H1 (cell line): ENCODE data around the gene TNS3.

ENCODE experiments used
- CREB1 ChIP-seq: IDR thresholded peaks from 2 replicates; pipeline ENCODE4 v1.6.1; 2012; ENCODE audit warnings: inconsistent platforms
- CTCF ChIP-seq, 3 experiments: IDR thresholded peaks; 1 replicate in 2 of 3; 2 replicates in 1 of 3; pipeline versions ENCODE4 v1.5.1 to v1.6.1; 2011; ENCODE audit warnings: low read length in 3 of 3, mild to moderate bottlenecking in 3 of 3, inconsistent platforms in 2 of 3, low read depth in 1 of 3, moderate library complexity in 1 of 3; ENCODE audit not compliant: insufficient read depth in 1 of 3; ENCODE audit errors: control extremely low read depth in 1 of 3
- POLR2AphosphoS5 ChIP-seq: IDR thresholded peaks from 2 replicates; pipeline ENCODE4 v1.6.1; 2011; ENCODE audit warnings: low read depth, low read length
- RAD21 ChIP-seq, 2 experiments: IDR thresholded peaks in 1 of 2; conservative IDR thresholded peaks in 1 of 2; 2 replicates each; pipeline ENCODE4 v1.6.1; 2011; ENCODE audit warnings: low read depth in 2 of 2, low read length in 2 of 2, improper control_type of control experiment in 1 of 2, inconsistent platforms in 1 of 2, mild to moderate bottlenecking in 1 of 2, moderate library complexity in 1 of 2
- TEAD4 ChIP-seq: IDR thresholded peaks from 2 replicates; pipeline ENCODE4 v1.6.1; 2012; ENCODE audit warnings: low read depth, low read length, inconsistent platforms, mixed read lengths
- YY1 ChIP-seq: IDR thresholded peaks from 2 replicates; pipeline ENCODE4 v1.6.1; 2011; ENCODE audit warnings: low read depth, mild to moderate bottlenecking, low read length

DNA sequence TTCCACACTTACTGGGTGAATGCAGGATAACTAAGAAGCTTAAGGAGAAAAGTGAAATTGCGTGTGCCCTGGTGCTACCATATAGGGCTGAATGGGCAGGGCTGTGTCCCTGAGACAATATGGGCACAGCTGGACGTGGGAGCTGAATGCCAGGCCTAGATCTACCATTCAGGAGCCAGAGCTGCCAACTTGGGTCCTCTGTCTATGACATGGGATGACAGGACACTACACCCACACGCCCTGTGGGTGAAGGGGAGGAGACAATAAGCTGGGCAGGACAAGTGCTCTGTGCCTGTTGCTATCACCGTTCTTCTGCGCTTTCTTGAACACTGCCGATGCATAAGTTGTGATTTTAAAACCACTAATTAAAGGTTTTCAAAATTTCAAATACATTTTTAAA is 293.9 kb downstream of the TNS3 start:
- TF ChIP-seq CTCF (IDR thresholded peaks at IDR 0.05; ENCODE audit: control extremely low read depth in 1 of 3, insufficient read depth in 1 of 3, low read depth in 1 of 3, low read length in 3 of 3) (no peak), CREB1 (no peak), POLR2AphosphoS5 (no peak), RAD21 (IDR thresholded peaks at IDR 0.05 in 1 of 2, conservative IDR thresholded peaks at IDR 0.05 in 1 of 2; ENCODE audit: low read depth in 2 of 2, low read length in 2 of 2) (no peak), YY1 (no peak), TEAD4 (no peak)
